GM12872 (cell line): Measurements from ENCODE around the gene OR52D1.

Experiments used
- TF ChIP-seq, protein P1 (sequence below): IDR thresholded peaks from 3 replicates; pipeline ENCODE4 v1.5.1; 2011; ENCODE audit warnings: low read depth, mild to moderate bottlenecking, low read length, moderate library complexity; ENCODE audit not compliant: insufficient read depth

Gene OR52D1

DNA sequence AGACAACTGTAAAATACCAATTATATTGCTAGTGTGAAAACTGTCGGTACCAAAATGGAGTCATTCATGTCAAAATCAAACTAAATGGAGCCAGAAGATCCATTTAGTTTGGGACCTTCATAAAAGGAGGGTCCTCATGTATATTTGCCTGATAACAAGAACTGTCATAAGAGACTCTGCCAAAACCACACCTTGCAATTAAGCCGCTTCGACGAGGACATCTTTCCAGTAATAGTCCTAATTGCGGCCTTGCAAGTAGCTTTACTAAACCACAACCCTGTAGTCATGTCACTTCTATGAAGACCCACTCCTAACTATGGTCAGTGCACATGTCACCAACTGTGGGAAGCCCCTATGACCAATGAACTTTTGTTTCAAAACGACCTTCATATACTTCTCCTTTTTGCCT lies 11.9 kb downstream of the OR52D1 start:
- TF ChIP-seq, protein P1, sequence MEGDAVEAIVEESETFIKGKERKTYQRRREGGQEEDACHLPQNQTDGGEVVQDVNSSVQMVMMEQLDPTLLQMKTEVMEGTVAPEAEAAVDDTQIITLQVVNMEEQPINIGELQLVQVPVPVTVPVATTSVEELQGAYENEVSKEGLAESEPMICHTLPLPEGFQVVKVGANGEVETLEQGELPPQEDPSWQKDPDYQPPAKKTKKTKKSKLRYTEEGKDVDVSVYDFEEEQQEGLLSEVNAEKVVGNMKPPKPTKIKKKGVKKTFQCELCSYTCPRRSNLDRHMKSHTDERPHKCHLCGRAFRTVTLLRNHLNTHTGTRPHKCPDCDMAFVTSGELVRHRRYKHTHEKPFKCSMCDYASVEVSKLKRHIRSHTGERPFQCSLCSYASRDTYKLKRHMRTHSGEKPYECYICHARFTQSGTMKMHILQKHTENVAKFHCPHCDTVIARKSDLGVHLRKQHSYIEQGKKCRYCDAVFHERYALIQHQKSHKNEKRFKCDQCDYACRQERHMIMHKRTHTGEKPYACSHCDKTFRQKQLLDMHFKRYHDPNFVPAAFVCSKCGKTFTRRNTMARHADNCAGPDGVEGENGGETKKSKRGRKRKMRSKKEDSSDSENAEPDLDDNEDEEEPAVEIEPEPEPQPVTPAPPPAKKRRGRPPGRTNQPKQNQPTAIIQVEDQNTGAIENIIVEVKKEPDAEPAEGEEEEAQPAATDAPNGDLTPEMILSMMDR, result no peak

DNA sequence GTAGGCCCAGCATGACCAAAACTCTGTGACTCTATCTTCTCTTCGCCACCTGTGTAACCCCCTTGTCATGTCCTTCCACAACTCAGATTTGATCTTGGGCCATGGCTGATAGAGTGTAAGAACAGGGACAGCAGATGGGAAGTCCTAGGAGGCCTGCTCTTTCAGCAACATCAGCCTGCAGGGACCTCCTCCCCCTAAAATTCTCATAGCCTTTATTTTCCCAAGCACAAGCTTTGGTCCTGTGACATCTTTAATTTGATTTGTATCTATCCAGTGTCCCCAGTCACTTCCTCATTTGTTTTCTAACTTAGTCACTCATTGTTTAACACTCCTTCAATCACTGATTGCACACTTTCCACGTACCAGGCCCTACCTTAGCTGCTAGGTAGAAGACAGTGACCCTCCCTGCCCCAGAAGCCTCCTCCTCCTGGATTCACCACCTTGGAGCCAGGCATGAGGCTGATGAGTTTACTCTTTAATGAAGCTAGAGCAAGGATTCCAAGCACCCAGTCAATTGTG lies 16.0 kb downstream of the OR52D1 start:
- TF ChIP-seq, protein P1, result no peak

DNA sequence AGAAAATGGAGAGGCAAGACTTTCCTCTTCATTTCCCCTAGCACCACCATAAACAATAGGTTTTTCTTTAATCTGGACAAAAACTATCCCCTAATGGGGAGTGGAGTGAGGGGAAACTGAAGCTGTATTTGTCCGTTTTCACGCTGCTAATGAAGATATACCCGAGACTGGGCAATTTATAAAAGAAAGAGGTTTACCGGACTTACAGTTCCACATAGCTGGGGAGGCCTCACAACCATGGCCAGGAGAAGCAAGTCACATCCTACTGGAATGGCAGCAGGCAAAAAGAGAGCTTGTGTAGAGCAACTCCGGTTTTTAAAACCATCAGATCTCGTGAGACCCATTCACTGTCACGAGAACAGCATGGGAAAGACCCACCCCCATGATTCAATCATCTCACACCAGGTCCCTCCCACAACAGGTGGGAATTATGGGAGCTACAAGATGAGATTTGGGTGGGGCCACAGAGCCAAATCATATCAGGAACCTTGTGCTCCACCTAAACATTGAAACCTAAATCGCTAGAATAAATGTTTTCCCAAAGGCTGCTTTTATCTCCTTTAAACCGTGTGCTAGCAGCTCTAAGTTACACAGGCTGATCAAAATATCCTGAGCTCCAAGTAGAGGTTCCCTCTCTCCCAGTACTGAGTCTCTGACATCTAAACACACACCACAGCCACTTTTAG lies 17.0 kb downstream of the OR52D1 start:
- TF ChIP-seq, protein P1, result no peak

DNA sequence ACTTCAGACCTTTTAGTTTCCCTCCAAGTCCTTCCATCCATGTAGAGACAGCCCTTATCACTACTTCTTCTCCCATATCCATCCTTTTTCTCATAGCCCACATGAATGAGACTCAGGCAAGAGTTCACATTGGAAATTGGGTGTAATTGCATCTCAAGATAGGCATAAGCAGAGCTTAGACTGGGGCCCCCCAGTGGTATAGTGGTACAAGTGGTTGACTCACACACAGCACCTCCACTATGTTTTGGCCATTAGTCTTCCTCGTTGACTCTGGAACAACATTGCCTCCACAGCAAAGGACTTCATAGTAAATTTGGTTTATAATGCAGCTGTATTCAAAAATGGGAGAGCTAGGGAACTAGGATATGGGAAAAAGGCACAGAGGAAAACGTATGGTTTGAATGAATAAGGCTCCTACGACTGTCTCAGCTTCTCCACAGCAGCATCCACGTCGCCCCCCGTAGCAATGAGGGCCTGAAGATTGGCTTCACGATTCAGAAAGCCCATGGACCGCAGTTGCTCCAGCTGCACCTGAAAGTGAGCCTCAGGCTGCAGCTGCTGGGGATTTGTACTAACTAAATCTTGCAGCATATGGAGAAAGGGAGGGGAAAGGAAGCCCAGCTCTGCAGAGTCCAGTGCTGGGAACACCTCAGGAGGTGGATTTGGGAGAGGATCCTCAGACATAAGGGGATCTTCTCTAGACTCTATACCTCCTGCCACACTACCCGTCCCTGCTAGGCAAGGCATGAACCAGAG lies 18.9 kb downstream of the OR52D1 start:
- TF ChIP-seq, protein P1, result no peak

DNA sequence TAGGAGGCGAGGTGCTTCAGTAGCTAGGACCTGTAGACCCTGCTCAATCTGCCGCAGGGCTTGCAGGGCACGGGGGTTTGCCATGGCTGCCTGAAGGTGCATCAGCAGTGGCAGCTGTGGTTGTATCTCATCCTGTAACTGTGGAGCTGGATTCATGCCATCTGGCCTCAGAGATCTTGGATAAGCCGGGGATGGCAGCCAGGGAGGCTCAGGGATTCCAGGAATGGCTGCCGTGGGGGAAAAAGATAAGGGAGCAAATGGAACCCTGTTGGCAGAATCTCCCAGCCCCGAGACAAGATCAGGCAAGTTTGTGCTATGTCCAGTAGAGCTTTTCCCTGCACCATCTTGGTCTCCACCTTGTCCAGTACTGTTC lies 19.4 kb downstream of the OR52D1 start:
- TF ChIP-seq, protein P1, result no peak

DNA sequence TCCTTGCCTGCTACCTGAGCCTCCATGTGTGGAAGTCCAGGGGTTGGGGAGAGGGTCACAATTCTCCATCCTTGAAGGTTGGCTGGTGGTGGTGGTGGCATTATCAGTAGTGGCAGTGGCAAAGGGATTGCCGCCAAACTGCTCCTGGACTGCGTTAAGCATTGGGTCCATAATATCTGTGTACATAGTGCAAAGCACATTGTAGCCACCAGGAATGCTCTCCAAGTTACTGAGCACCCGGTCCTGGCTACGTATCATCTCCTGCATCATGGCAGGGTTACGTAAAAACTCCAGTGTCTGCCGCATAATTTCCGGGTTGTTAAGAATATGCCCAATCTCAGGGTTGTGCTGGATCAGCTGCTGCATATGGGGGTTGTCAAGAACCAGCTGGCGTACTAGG lies 20.1 kb downstream of the OR52D1 start:
- TF ChIP-seq, protein P1, result no peak

DNA sequence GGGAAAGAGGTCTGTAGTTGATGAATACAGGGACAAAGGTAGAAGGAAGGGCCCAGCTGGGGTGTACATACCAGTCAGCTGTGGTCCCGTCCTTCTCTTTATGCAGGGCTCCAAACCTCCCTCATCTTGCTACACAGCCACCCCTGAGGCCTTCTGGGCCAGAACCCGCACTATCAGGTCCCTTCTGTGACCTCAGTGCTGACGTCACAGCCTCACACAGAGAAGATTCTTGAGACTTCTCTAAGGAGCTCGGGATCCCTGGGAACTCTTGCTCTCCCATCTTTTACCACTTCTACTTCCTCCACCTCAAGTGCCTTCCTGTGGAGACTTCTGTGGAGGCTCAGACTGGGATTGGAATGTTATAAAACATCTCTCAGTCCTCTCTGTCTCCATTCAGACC lies 21.3 kb downstream of the OR52D1 start, which contains the start of gene UBQLN3:
UBQLN3 (minus strand) TSS at position 155 of the 400 bp plus-strand sequence. CDS start 399 bp downstream, outside the sequence.
- TF ChIP-seq, protein P1, result no peak
